ENCODE results near the gene FBXO34.

- TF ChIP-seq, protein P1, sequence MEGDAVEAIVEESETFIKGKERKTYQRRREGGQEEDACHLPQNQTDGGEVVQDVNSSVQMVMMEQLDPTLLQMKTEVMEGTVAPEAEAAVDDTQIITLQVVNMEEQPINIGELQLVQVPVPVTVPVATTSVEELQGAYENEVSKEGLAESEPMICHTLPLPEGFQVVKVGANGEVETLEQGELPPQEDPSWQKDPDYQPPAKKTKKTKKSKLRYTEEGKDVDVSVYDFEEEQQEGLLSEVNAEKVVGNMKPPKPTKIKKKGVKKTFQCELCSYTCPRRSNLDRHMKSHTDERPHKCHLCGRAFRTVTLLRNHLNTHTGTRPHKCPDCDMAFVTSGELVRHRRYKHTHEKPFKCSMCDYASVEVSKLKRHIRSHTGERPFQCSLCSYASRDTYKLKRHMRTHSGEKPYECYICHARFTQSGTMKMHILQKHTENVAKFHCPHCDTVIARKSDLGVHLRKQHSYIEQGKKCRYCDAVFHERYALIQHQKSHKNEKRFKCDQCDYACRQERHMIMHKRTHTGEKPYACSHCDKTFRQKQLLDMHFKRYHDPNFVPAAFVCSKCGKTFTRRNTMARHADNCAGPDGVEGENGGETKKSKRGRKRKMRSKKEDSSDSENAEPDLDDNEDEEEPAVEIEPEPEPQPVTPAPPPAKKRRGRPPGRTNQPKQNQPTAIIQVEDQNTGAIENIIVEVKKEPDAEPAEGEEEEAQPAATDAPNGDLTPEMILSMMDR (conservative IDR thresholded peaks at IDR 0.05; ENCODE audit: low read length), result no peak
- no peak for TF ChIP-seq EZH2phosphoT487 (IDR thresholded peaks at IDR 0.05; ENCODE audit: borderline replicate concordance, low read depth, low read length)
Measured at GRCh38 chr14:55356913-55357312, 85.7 kb downstream of the FBXO34 start.
